HG02943 (cell line): ENCODE data around the gene ASPDH.
"Not testable (repeated sequence)": the region's sequence is repeated elsewhere in the genome, so short reads cannot be mapped to it uniquely, and the experiment has no call there.

Source experiments
- ATAC-seq: cut with Tn5 transposase; IDR thresholded peaks from one replicate; pipeline ENCODE4 v1.9.1; 2021; ENCODE audit warnings: mild to moderate bottlenecking, low read depth, moderate library complexity; ENCODE audit not compliant: unreplicated experiment

The ASPDH gene

GRCh38 chr19:50480281-50481111 lies 33.2 kb downstream of the ASPDH start:
- no peak for ATAC-seq

GRCh38 chr19:50479761-50480251 lies 33.9 kb downstream of the ASPDH start:
- ATAC-seq, result no peak

- ATAC-seq, result no peak
Measured at GRCh38 chr19:50478901-50479715, 34.6 kb downstream of the ASPDH start.

- no peak for ATAC-seq
Measured at GRCh38 chr19:50477751-50478515, 35.8 kb downstream of the ASPDH start.

- no peak for ATAC-seq
Measured at GRCh38 chr19:50476907-50477238, 36.8 kb downstream of the ASPDH start.

GRCh38 chr19:50476224-50476906 lies 37.3 kb downstream of the ASPDH start, which contains the start of the genes EMC10 and GARIN5A:
Gene EMC10 (plus strand): TSS chr19:50476507. CDS start chr19:50476545, 38 bp downstream.
Gene GARIN5A (minus strand): TSS chr19:50476848. CDS start chr19:50476388, 460 bp downstream.
- peak; percentile 81 for ATAC-seq

GRCh38 chr19:50475736-50476223 lies 37.9 kb downstream of the ASPDH start:
- ATAC-seq, result no peak

- no peak for ATAC-seq
Measured at GRCh38 chr19:50475101-50475568, 38.6 kb downstream of the ASPDH start.

GRCh38 chr19:50473336-50473735 lies 40.4 kb downstream of the ASPDH start:
- not testable (repeated sequence) for ATAC-seq

- no peak for ATAC-seq
Measured at GRCh38 chr19:50468818-50469217, 44.9 kb downstream of the ASPDH start.

- ATAC-seq, result no peak
Measured at GRCh38 chr19:50467566-50467965, 46.1 kb downstream of the ASPDH start.

- no peak for ATAC-seq
Measured at GRCh38 chr19:50466706-50467039, 47.0 kb downstream of the ASPDH start.

GRCh38 chr19:50465986-50466705 lies 47.6 kb downstream of the ASPDH start:
- ATAC-seq, result no peak

GRCh38 chr19:50465000-50465399 lies 48.7 kb downstream of the ASPDH start:
- no peak for ATAC-seq

GRCh38 chr19:50464348-50464747 lies 49.4 kb downstream of the ASPDH start:
- no peak for ATAC-seq

- no peak for ATAC-seq
Measured at GRCh38 chr19:50462970-50463369, 50.7 kb downstream of the ASPDH start.
